HepG2 (cell line): Measurements from ENCODE around the gene NNMT. TPM values are rescaled to one million over a fixed set of nuclear protein-coding genes. Genes with fewer than 3 reads are reported as not detected.

Experiments used
- ATAC-seq: fragments of 200-7000 bp; cut with Tn5 transposase; 3 replicates; pipeline ENCODE4 v1.9.1; 2020; ENCODE audit warnings: mild to moderate bottlenecking, moderate library complexity
- BruUV-seq: library from RNA; stranded (reverse); fragments of 400-500 nt; replicated peaks from 2 replicates; lab custom pipeline; 2021; lab: Mats Ljungman, UMichigan
- CTCF ChIA-PET: fragments of 300-600 bp; formaldehyde crosslinking; extraction: SDS; loops from one replicate; lab custom pipeline; 2021; ENCODE audit warnings: low total read pairs, inconsistent platforms, low intra/inter-chr PET ratio; lab: Yijun Ruan, JAX
- POLR2A ChIA-PET: fragments of 350-600 bp; sonication (Branson Sonifier 250); formaldehyde crosslinking; loops from one replicate; lab custom pipeline; 2020; ENCODE audit warnings: antibody characterized with exemption, inconsistent platforms; lab: Yijun Ruan, JAX
- DNase-seq: peaks from one replicate; pipeline ENCODE4 v3.0.0-alpha.2; 2015; ENCODE audit warnings: low spot score
- FAIRE-seq: peaks from 3 replicates; lab custom pipeline; 2011; peaks lifted over from hg19 to GRCh38; lab: Jason Lieb, UNC
- H2AFZ ChIP-seq: one replicate; pipeline ENCODE4 v1.6.1; 2011; ENCODE audit warnings: low read length, inconsistent platforms
- H3K27ac ChIP-seq: fragments of 300-600 bp; 3 replicates; pipeline ENCODE4 v1.8.0; 2011; ENCODE audit warnings: mixed run types, mild to moderate bottlenecking, mixed read lengths, low read length, inconsistent platforms; ENCODE audit not compliant: insufficient read depth; ENCODE audit errors: extremely low read length
- H3K27me3 ChIP-seq, 2 experiments: fragments of 200-600 bp in 1 of 2; 2 replicates in 1 of 2; 3 replicates in 1 of 2; pipeline versions ENCODE4 v1.6.0 to v1.8.0; 2011; ENCODE audit warnings: low read length in 2 of 2, mild to moderate bottlenecking in 2 of 2, moderate library complexity in 2 of 2, inconsistent platforms in 1 of 2; ENCODE audit not compliant: insufficient read depth in 2 of 2, control insufficient read depth in 1 of 2
- H3K36me3 ChIP-seq, 2 experiments: fragments of 200-600 bp in 1 of 2; replicated peaks in 1 of 2; 2 replicates in 1 of 2; 3 replicates in 1 of 2; pipeline versions ENCODE4 v1.5.1 to v1.8.0; 2011; ENCODE audit warnings: low read length in 2 of 2, inconsistent platforms in 1 of 2; ENCODE audit not compliant: insufficient read depth in 2 of 2, control insufficient read depth in 1 of 2
- H3K4me1 ChIP-seq: 2 replicates; pipeline ENCODE4 v1.5.1; 2012; ENCODE audit warnings: low read length, inconsistent platforms; ENCODE audit not compliant: insufficient read depth
- H3K4me2 ChIP-seq: 2 replicates; pipeline ENCODE4 v1.6.0; 2011; ENCODE audit warnings: low read depth, low read length, inconsistent platforms
- H3K4me3 ChIP-seq, 3 experiments: fragments of 200-600 bp in 1 of 3; sonication (generic), shearing (Covaris generic) in 1 of 3; replicated peaks in 1 of 3; 2 replicates each; pipeline ENCODE4 v1.5.1; 2011 to 2016; ENCODE audit warnings: low read length in 3 of 3, inconsistent platforms in 2 of 3, low read depth in 2 of 3, mild to moderate bottlenecking in 2 of 3, control low read depth in 1 of 3, mixed read lengths in 1 of 3; ENCODE audit not compliant: insufficient read depth in 1 of 3
- H3K79me2 ChIP-seq: one replicate; pipeline ENCODE4 v1.6.1; 2011; ENCODE audit warnings: low read length, inconsistent platforms; ENCODE audit not compliant: insufficient read depth
- H3K9ac ChIP-seq: 2 replicates; pipeline ENCODE4 v1.6.0; 2011; ENCODE audit warnings: mild to moderate bottlenecking, low read depth, low read length, inconsistent platforms; ENCODE audit not compliant: insufficient read depth
- H3K9me3 ChIP-seq: 2 replicates; pipeline ENCODE4 v1.5.1; 2012; ENCODE audit warnings: mild to moderate bottlenecking, low read length
- H4K20me1 ChIP-seq: 2 replicates; pipeline ENCODE4 v1.6.0; 2011; ENCODE audit warnings: inconsistent platforms, mild to moderate bottlenecking, low read length, moderate library complexity; ENCODE audit not compliant: insufficient read depth
- ARID4A ChIP-seq: sonication (generic); formaldehyde crosslinking; IDR thresholded peaks from 2 replicates; pipeline ENCODE4 v1.5.0; 2020; ENCODE audit warnings: mild to moderate bottlenecking, missing genetic modification reagents, borderline replicate concordance
- CTCF ChIP-seq: sonication (generic); formaldehyde crosslinking; IDR thresholded peaks from 2 replicates; pipeline ENCODE4 v1.5.0; 2020; ENCODE audit warnings: mild to moderate bottlenecking, missing genetic modification reagents, moderate library complexity
- STAG1 ChIP-seq: sonication (generic); formaldehyde crosslinking; IDR thresholded peaks from 2 replicates; pipeline ENCODE4 v1.4.0; 2020; ENCODE audit warnings: missing genetic modification reagents
- TERF1 ChIP-seq: sonication (generic); formaldehyde crosslinking; IDR thresholded peaks from 2 replicates; pipeline ENCODE4 v1.8.0; 2022; ENCODE audit warnings: mild to moderate bottlenecking, missing genetic modification reagents, moderate library complexity
- ZC3H13 ChIP-seq: sonication (generic); formaldehyde crosslinking; IDR thresholded peaks from 2 replicates; pipeline ENCODE4 v1.8.1; 2023; ENCODE audit warnings: mild to moderate bottlenecking, missing genetic modification reagents, moderate library complexity
- ZNF740 ChIP-seq: sonication (generic); formaldehyde crosslinking; IDR thresholded peaks from 2 replicates; pipeline ENCODE4 v1.4.0; 2020; ENCODE audit warnings: missing genetic modification reagents
- ZNF788 ChIP-seq: sonication (generic); formaldehyde crosslinking; IDR thresholded peaks from 2 replicates; pipeline ENCODE4 v1.5.0; 2020; ENCODE audit warnings: mild to moderate bottlenecking, missing genetic modification reagents, borderline replicate concordance
- WGBS: methylation state at CpG from one replicate; pipeline ENCODE4 v1.1.6; 2017; ENCODE audit warnings: low lambda C conversion rate; 5-methylcytosine and 5-hydroxymethylcytosine counted together
- in situ Hi-C: cut with HindIII; loops from 2 replicates; pipeline ENCODE4 v1.10.0; 2017; ENCODE audit warnings: low pct_unique_long_range_greater_than_20kb; ENCODE audit not compliant: extremely low pct_ligation_motif_present
- intact Hi-C: fragments of 100-400 bp; cut with micrococcal nuclease; formaldehyde crosslinking; loops from one replicate; pipeline ENCODE4 v1.10.0; 2022; ENCODE audit not compliant: unreplicated experiment
- polyA plus RNA-seq, 8 experiments: library from polyadenylated mRNA; depleted of rRNA in 3 of 8; stranded (reverse) in 7 of 8; unstranded in 1 of 8; fragments of >200 nt; fragmentation: Illumina TruSeq in 4 of 8; extraction: Trizol in 4 of 8; gene quantifications; 2 replicates each; pipeline versions ENCODE4 v1.2.1 to v1.2.3, GENCODE V29; 2011 to 2016; ENCODE audit warnings: low read depth in 4 of 8, missing spikeins in 1 of 8, mixed read lengths in 1 of 8; ENCODE audit not compliant: insufficient read depth in 1 of 8
- total RNA-seq, 5 experiments: library from RNA; depleted of rRNA; stranded (reverse); fragments of >200 nt; fragmentation: Illumina TruSeq; extraction: Trizol; gene quantifications; 2 replicates each; pipeline ENCODE4 v1.2.3, GENCODE V29; 2016; ENCODE audit warnings: low read depth in 1 of 5

The NNMT gene
- total and polyA plus RNA-seq, 2 of the 13 experiments (the other 11 are each of a cell fraction or from before 2014, with no cell fraction given): 0.13 TPM; not detected in 1

- Histone ChIP-seq H2AFZ (no peak overlapping the region), H3K4me3 (no peak overlapping the region), H3K79me2 (no peaks in the 10 kb centered on the region), H3K27ac (no peak overlapping the region), H3K4me2 (no peak overlapping the region), H3K9ac (no peak overlapping the region), H3K27me3 (peaks cover 0 to 18% of the 10 kb centered on the region in 2 experiments; a peak in 2 of 5 replicates), H4K20me1 (no peaks in the 10 kb centered on the region), H3K4me1 (no peaks in the 10 kb centered on the region), H3K36me3 (no peaks in the 10 kb centered on the region), H3K9me3 (no peaks in the 10 kb centered on the region)
- TF ChIP-seq ZC3H13 (CRISPR knock-in tag) (no peak), ZNF788 (no peak), ZNF740 (no peak)
- WGBS: 64% methylated on average over 4 of the region's 4 CpGs
- FAIRE-seq (no peak), DNase-seq (no peak), ATAC-seq (no peak)
- intact Hi-C loops (loop anchor here (5.0 kb wide), 2 partner anchors 56 to 131 kb away; partner anchors contain the start of genes C11orf71 and RBM7), in situ Hi-C loops (loop anchor here (25.0 kb wide), 1 partner anchor 241 kb away; the partner anchor contains the start of gene NXPE4)
- no TSS peak for BruUV-seq
- ChIA-PET CTCF (no interaction called here), POLR2A (no interaction called here)
These were observed 50.5 kb downstream of the NNMT start for GRCh38 chr11:114346709-114347141.

GRCh38 chr11:114348200-114349191, 52.3 kb downstream of the NNMT start:
- peak; percentile 64 for ATAC-seq
- H3K27me3 ChIP-seq: peaks cover 0 to 13% of the 10 kb centered on the region in 2 experiments; a peak in 2 of 5 replicates
- no peaks in the 10 kb centered on the region for H3K4me1 ChIP-seq
- H3K27ac ChIP-seq: no peak overlapping the region
- intact Hi-C loops (loop anchor here (2.0 to 5.0 kb wide), 3 partner anchors 54 to 222 kb away; partner anchors contain the start of genes C11orf71 and RBM7), in situ Hi-C loops (loop anchor here (25.0 kb wide), 1 partner anchor 239 kb away; the partner anchor contains the start of gene NXPE4)
- FAIRE-seq: no peak
- CTCF ChIA-PET: no interaction called here
- no peaks in the 10 kb centered on the region for H3K36me3 ChIP-seq
- H3K4me3 ChIP-seq: no peak overlapping the region
- H4K20me1 ChIP-seq: no peaks in the 10 kb centered on the region
- DNase-seq: peak; percentile 39
- POLR2A ChIA-PET: no interaction called here
- no TSS peak for BruUV-seq
- H3K79me2 ChIP-seq: no peaks in the 10 kb centered on the region
- H3K9ac ChIP-seq: no peak overlapping the region
- H2AFZ ChIP-seq: no peak overlapping the region
- 37% methylated on average over 9 of the region's 13 CpGs for WGBS
- H3K4me2 ChIP-seq: no peak overlapping the region
- no peaks in the 10 kb centered on the region for H3K9me3 ChIP-seq
- TF ChIP-seq TERF1 (CRISPR knock-in tag): no peak
- TF ChIP-seq ARID4A: no peak
- peak; percentile 46; the same call in 1 of the 2 replicates for TF ChIP-seq STAG1 (CRISPR knock-in tag)
- TF ChIP-seq CTCF: peak; percentile 61
